Glutamatergic neuron (in vitro differentiated cells): Measurements from ENCODE around the gene CLCA2. TPM values are rescaled to one million over a fixed set of nuclear protein-coding genes. Genes with fewer than 3 reads are reported as not detected.
A peak's percentile ranks its signal among the peaks of the same experiment; 100 is the strongest.

Experiments used
- DNase-seq: peaks from one replicate; pipeline ENCODE4 v3.0.0; 2022
- H3K27ac Mint-ChIP-seq: one replicate; pipeline ENCODE4 v1.8.0; 2020; ENCODE audit warnings: mild to moderate bottlenecking, mixed read lengths, inconsistent platforms; ENCODE audit not compliant: unreplicated experiment
- H3K27me3 Mint-ChIP-seq: one replicate; pipeline ENCODE4 v1.8.0; 2020; ENCODE audit warnings: mild to moderate bottlenecking, moderate library complexity, mixed read lengths, inconsistent platforms; ENCODE audit not compliant: unreplicated experiment
- H3K36me3 Mint-ChIP-seq: one replicate; pipeline ENCODE4 v1.8.0; 2020; ENCODE audit warnings: mild to moderate bottlenecking, mixed read lengths, inconsistent platforms; ENCODE audit not compliant: unreplicated experiment
- H3K4me1 Mint-ChIP-seq: one replicate; pipeline ENCODE4 v1.8.0; 2020; ENCODE audit warnings: mild to moderate bottlenecking, low read depth, mixed read lengths, inconsistent platforms; ENCODE audit not compliant: unreplicated experiment
- H3K4me3 Mint-ChIP-seq: one replicate; pipeline ENCODE4 v1.8.0; 2020; ENCODE audit warnings: mild to moderate bottlenecking, mixed read lengths, inconsistent platforms; ENCODE audit not compliant: unreplicated experiment
- H3K9me3 Mint-ChIP-seq: one replicate; pipeline ENCODE4 v1.8.0; 2020; ENCODE audit warnings: mild to moderate bottlenecking, moderate library complexity, mixed read lengths, inconsistent platforms; ENCODE audit not compliant: unreplicated experiment
- CTCF ChIP-seq: fragments of 200-600 bp; sonication (generic); IDR thresholded peaks from one replicate; pipeline ENCODE4 v1.5.0; 2021; ENCODE audit not compliant: partially characterized antibody, unreplicated experiment
- total RNA-seq: library from RNA; stranded (reverse); fragmentation: NEBNext Ultra II Directional; extraction: Animal tissue kit (Norgen Biotek cat#: 25700); gene quantifications from one replicate; pipeline ENCODE4 v1.2.1, GENCODE V29; 2021; ENCODE audit not compliant: unreplicated experiment

CLCA2 gene
- total RNA-seq, 1 donor from 2014 or later, result not detected

- no peak for TF ChIP-seq CTCF
- H3K4me3 Mint-ChIP-seq, result no peak overlapping the region
- no peaks in the 10 kb centered on the region for H3K9me3 Mint-ChIP-seq
- H3K36me3 Mint-ChIP-seq, result no peaks in the 10 kb centered on the region
- no peaks in the 10 kb centered on the region for H3K27me3 Mint-ChIP-seq
- H3K27ac Mint-ChIP-seq, result no peak overlapping the region
- DNase-seq, result no peak
- peaks cover under 1% of the 10 kb centered on the region for H3K4me1 Mint-ChIP-seq
Measured at GRCh38 chr1:86389307-86389706, 34.7 kb upstream of the CLCA2 start.

- Mint-ChIP-seq H3K27me3 (no peaks in the 10 kb centered on the region), H3K27ac (no peak overlapping the region), H3K36me3 (no peaks in the 10 kb centered on the region), H3K9me3 (no peaks in the 10 kb centered on the region), H3K4me3 (peak overlapping the region; percentile 76), H3K4me1 (peaks cover 8% of the 10 kb centered on the region)
- no peak for TF ChIP-seq CTCF
- DNase-seq, result no peak
Measured at GRCh38 chr1:86394416-86394815, 29.6 kb upstream of the CLCA2 start.

- H3K27ac Mint-ChIP-seq, result peak within 1 kb of the TSS; percentile 81
- DNase-seq, result peak; percentile 93
- H3K27me3 Mint-ChIP-seq, result no peaks in the 10 kb centered on the region
- H3K4me1 Mint-ChIP-seq, result peaks cover 8% of the 10 kb centered on the region
- H3K9me3 Mint-ChIP-seq, result no peaks in the 10 kb centered on the region
- H3K36me3 Mint-ChIP-seq, result no peaks in the 10 kb centered on the region
- peak within 1 kb of the TSS; percentile 95 for H3K4me3 Mint-ChIP-seq
- no peak for TF ChIP-seq CTCF
Measured at GRCh38 chr1:86395751-86396497, 28.0 kb upstream of the CLCA2 start, which contains the start of gene ODF2L. ODF2L (minus strand) TSS chr1:86396323; CDS start chr1:86387027, 9,296 bp downstream.

GRCh38 chr1:86396498-86396890, 27.5 kb upstream of the CLCA2 start:
- TF ChIP-seq CTCF, result no peak
- no peak for DNase-seq
- H3K27me3 Mint-ChIP-seq, result no peaks in the 10 kb centered on the region

GRCh38 chr1:86409416-86410021, 14.5 kb upstream of the CLCA2 start:
- Mint-ChIP-seq H3K4me3 (no peak overlapping the region), H3K27me3 (peaks cover 3% of the 10 kb centered on the region), H3K9me3 (peaks cover 3% of the 10 kb centered on the region), H3K27ac (no peak overlapping the region), H3K36me3 (no peaks in the 10 kb centered on the region), H3K4me1 (no peaks in the 10 kb centered on the region)
- no peak for TF ChIP-seq CTCF
- no peak for DNase-seq

More at GRCh38 chr1:86396498-86396890, 27.5 kb upstream of the CLCA2 start:
- no peaks in the 10 kb centered on the region for H3K9me3 Mint-ChIP-seq
- peak overlapping the region; percentile 95 for H3K4me3 Mint-ChIP-seq
- no peak overlapping the region for H3K27ac Mint-ChIP-seq
- H3K4me1 Mint-ChIP-seq, result peaks cover 8% of the 10 kb centered on the region
- no peaks in the 10 kb centered on the region for H3K36me3 Mint-ChIP-seq
